HG03571 (cell line): Measurements from ENCODE around the gene MN1.

Source experiments
- ATAC-seq: cut with Tn5 transposase; IDR thresholded peaks from one replicate; pipeline ENCODE4 v1.9.1; 2021; ENCODE audit not compliant: unreplicated experiment

MN1 gene

DNA sequence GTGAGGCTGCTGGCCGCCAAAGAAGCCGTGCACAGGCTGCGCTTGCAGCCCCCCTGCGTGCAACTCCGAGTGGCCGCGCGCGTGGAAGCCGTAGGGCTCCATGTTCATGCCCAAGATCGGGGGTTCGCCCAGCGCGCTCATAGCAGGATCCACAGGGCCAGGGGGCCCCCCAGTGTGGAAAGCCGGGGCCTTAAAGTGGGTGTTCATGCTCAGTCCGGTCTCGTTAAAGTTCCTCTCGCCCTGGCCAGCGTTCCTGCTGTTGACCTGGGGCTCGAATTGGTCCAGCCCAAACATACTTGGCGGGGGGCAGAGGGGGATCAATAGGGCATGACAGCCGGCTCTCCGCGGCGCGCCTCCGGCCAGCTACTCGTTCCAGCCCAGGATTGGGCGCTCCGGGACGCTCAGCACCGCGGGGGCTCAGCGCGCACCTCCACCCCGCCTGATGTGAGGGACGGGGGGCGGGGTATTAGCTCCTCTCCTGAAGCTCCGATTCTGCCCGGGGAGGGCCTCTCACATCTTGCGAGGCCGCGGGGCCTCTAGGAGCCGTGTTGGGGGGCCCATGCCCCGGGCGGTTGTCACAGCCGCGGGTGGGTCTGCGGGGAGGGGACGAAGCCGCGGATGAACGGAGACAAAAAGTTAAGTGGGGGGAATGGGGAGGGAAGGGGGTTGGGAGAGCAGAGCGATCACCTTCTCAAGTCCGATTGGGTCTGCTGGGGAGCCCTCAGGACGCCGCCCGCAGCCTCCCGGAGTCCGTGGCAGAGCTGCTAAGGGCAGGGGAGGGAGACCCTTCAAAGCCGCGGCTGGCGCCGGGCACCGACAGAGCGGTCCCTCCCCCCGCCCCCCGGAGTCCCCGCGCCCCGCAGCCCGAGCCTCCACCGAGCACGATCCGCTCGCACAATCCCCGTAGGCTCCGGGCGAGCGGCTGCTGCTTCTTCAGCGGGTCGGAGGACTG, 1.0 kb downstream of the MN1 start:
- ATAC-seq, result no peak

GRCh38 chr22:27799827-27800249, 1.7 kb downstream of the MN1 start:
- ATAC-seq, result no peak

- ATAC-seq, result no peak
These were observed 2.3 kb downstream of the MN1 start for GRCh38 chr22:27799015-27799826.

DNA sequence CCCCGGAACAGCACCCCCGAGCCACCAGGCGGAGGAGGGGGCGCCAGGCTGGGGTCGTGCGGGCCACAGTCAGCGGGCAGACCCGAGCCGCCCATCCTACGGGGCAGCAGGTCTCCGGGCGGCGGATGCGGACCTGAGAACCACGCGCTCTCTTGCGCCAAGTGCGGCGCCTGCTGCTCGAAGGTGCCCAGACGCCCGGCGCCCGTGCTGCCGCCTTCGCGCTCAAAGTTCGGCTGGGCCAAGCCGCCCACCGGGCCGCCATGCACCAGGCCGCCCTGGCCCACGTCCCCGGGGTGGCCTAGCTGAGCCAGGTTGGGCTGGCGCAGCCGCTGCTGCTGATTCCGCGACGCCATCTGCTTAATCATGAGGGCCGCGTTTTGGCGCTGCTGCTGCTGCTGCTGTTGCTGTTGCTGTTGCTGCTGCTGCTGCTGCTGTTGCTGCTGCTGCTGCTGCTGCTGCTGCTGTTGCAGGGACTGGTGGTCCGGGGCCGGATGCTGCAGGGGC, 3.0 kb downstream of the MN1 start:
- ATAC-seq, result no peak

GRCh38 chr22:27797520-27798391, 3.8 kb downstream of the MN1 start:
- no peak for ATAC-seq

GRCh38 chr22:27796829-27797519, 4.6 kb downstream of the MN1 start:
- no peak for ATAC-seq

DNA sequence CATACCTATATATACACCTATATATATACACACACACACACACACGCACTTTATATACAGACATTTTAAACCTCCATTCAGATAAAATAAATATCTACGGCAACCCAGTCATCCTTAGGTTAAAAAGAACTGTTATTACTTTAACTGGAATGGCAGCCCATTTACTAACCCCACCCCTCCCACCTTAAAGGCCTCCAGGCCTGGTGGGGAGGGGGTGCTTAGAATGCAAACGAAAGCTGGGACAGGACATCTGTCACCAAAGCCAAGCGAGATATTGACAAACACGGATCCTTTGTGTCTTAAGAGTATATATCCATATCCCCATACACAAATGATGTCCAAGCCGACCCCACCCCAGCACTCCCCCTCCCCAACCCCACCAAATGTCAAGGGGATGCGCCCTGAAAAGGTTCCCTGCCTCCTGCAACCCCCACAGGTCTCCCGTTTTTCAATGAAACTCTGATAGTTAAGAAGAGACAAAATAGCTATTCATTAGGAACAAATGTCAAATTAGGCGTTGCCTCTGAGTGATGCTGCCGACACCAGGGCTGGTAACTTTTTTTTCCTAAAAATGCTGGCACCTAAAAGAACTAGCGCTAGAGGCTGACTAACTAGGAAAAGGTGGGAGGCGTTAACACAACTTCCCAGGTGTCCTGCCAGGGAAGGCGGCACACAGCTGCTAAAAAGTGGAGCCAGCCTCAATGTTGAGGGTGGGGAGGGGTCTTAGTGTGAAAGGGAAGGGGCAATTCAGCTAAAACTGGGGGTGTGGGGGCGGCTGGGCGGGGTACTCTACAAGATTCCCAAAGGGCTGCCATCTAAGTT, 5.6 kb downstream of the MN1 start:
- ATAC-seq, result no peak

GRCh38 chr22:27795053-27795452, 6.5 kb downstream of the MN1 start:
- ATAC-seq, result no peak

GRCh38 chr22:27794226-27794625, 7.3 kb downstream of the MN1 start:
- no peak for ATAC-seq

GRCh38 chr22:27793576-27793975, 8.0 kb downstream of the MN1 start:
- ATAC-seq, result no peak

DNA sequence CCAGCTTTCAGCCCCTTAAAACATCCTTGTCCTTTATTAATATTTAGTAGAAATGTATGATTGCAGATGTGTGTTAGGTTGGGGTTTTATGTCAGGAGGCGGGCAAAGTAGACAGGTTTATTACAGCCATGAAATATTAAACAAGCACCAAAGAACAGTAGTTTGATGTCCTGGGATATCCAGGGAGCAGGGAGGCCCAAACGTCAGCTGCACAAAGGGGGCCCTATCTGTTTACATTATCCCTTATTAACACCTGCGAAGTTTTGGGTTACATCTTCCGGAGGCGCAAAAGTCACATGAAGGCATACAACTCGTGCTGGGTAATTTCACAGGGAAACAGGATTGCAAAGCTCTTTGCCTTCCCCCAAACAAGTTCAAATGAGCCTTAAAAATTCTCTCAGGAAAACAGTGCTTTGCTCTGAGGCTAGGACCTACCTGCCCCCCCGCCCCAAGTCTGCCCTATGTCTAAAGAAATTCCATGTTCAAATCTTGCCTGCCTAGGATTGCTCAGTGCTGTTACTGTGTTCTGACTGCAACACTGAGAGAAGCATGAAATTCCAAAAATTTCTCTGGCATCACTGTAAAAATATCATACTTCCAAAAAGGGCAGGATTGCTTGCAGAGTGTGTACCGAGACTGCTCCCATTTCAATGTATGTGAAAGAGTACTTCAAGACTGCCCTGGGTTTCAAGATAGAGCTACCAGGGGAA, 8.9 kb downstream of the MN1 start:
- ATAC-seq, result no peak

- no peak for ATAC-seq
These were observed 9.7 kb downstream of the MN1 start for GRCh38 chr22:27791859-27792241.

DNA sequence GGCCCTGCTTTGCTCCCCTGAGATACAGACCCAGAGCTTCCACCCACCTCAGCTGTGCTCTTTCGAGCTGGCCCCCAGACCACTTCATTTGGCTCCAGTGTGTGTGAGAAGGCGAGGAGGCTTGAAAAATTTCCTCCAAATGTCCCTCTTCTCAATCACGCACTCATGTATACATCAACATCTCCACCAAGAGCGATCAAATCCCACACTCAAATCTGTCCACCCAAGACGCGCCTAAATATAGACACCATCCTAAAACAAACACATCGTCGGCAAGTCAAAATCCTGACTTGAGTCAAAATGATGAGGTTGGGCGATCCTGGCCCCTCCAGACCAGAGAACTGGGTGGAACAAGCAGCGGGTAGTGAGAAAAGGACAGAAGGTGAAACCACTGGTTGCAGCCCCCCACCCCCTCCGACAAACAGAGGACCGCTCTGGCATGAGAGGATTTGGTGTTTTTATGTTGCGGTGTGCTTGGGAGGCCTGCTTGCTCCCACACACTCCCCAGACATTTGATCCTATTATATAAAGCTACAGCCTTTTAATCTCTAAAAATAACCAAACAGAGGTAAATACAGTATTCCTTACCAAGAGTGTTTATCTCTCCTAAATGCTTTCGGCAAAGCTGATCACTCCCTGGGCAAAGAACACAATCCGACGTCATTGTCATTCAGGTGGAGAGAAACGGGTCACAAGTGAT, 10.2 kb downstream of the MN1 start:
- no peak for ATAC-seq

DNA sequence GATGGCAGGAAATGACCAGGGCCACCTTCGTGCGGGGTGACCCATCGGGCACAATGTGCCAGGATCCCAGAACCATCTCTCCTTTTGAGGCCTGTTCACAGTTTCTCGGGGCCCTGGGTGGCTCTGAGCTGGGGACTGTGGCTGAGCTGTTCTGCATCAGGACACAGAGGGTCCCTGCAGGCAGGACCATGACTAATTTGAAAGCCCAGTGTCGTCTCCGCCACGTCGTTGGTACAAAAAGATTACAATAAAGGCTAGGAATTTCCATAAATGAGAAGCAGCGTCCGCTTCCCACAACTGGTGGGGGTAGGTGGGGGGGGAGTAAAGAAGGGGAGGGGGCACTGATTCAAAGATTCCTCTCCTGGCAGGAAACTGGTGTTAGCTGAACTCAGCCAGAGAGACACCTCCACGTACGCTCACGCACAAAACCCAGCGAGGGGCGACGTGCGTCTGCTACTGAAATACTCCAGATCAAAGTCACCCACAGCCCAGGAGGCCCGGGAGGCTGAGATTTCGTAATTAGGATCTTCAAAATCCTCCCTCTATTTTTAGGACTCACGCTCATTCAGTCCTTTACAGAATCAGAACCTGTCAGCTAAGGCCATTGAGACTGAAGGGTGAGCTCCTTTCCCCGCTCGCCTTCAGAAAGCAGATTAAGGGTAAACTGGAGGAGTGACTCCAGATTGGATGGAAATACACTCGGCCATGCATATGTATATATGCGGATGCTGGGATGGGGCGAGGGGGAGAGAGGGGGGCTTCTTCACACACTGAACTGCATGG, 11.0 kb downstream of the MN1 start:
- no peak for ATAC-seq

DNA sequence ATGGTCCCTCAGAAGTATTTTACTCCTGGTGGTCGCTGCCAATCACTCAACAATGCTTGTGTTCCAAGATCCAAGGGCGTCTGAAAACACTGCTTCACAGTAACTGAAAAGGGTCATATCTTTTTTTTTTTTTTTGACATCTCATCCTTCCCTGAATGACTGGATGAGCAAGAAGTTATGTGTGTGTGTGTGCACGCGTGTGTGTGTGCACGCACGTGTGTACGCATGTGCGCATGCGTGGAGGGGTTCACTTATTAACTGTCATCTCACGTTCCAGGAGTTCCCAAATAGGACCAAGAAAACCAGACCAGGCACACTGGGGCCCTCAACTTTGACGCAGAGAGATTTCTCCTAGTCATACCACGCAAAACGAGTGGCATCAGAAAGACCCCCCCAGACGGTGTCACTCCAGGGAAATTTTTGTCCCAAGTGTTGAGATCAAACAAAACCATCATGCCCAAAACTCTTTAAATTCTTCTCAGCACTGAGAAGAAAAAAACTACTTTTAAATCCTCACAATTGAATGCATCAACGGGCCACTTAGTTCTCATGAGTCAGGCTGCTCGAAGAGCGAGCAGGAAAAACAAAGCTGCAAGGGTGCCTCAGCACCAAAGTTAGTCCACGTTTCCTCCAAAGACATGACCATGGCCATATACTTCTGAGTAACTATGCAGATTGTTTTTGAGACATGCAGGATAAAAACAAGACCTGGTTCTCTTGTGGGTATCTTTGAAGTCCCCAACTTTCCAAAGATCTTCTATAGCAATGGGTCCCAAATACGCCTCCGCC, 12.9 kb downstream of the MN1 start:
- no peak for ATAC-seq

DNA sequence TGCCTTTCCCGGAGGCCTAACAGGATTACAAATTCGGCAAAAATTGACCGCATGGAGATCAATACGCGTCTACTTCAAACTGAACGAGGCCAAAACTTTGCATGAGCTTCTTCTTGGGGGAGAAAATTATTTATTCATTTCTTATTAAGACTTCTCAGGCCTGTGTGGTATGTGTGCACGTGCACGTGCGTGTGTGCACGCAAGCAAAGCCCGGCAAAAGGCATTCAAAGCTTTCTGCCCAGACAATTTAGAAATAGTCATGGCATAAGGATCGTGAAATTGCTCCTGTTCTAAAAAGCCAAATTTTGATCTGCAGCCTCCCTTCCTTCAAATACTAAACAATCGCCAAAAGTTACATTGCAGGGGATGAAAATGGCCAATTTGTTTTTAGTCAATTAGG, 14.6 kb downstream of the MN1 start:
- no peak for ATAC-seq
